ENCODE data around the gene PDE2A. TPM values are rescaled to one million over a fixed set of nuclear protein-coding genes. Genes with fewer than 3 reads are reported as not detected.

The PDE2A gene
- total and polyA plus RNA-seq, 2 of the 4 experiments (the other 2 are of a cell fraction): 0.02 TPM; not detected in 1

GRCh38 chr11:72646472-72646871 is 27.8 kb downstream of the PDE2A start:
- intact Hi-C loops (cut with micrococcal nuclease): no loop called here
- Histone ChIP-seq H3K27me3 (ENCODE audit: control insufficient read depth, insufficient read depth, low read length) (peaks cover 47% of the 10 kb centered on the region), H2AK9ac (replicated peaks; ENCODE audit: low read depth, low read length, poor library complexity) (no peak overlapping the region), H2BK15ac (ENCODE audit: low read depth, low read length) (no peak overlapping the region), H3K4me1 (ENCODE audit: control insufficient read depth, insufficient read depth, low read length) (peaks cover 2% of the 10 kb centered on the region; the same call in 1 of the 2 replicates), H2AK5ac (ENCODE audit: low read depth, low read length) (no peak overlapping the region), H3K14ac (replicated peaks; ENCODE audit: low read depth, low read length) (no peak overlapping the region), H3K18ac (ENCODE audit: low read depth, low read length) (no peak overlapping the region), H3K27ac (ENCODE audit: insufficient read depth, low read length) (no peak overlapping the region), H3K4me2 (ENCODE audit: low read depth, low read length) (no peak overlapping the region), H2BK120ac (ENCODE audit: low read depth, low read length) (no peak overlapping the region), H3K79me1 (ENCODE audit: low read depth in 1 of 2, low read length in 2 of 2) (no peaks in the 10 kb centered on the region), H2BK20ac (ENCODE audit: low read depth, low read length) (no peak overlapping the region), H4K91ac (ENCODE audit: insufficient read depth, low read depth, low read length) (no peak overlapping the region), H3K9me1 (ENCODE audit: insufficient read depth, low read length) (no peaks in the 10 kb centered on the region), H3K4ac (ENCODE audit: low read depth, low read length) (no peak overlapping the region), H2BK5ac (ENCODE audit: low read depth, low read length, poor library complexity, severe bottlenecking) (no peak overlapping the region), H4K5ac (ENCODE audit: low read depth, low read length) (no peak overlapping the region), H3K56ac (ENCODE audit: extremely low read depth, insufficient read depth, low read length) (no peak overlapping the region), H3K4me3 (ENCODE audit: insufficient read depth, low read depth, low read length) (no peak overlapping the region), H3K23ac (ENCODE audit: low read depth, low read length) (no peak overlapping the region), H4K20me1 (ENCODE audit: insufficient read depth, low read length) (no peaks in the 10 kb centered on the region), H3K9ac (ENCODE audit: low read depth, low read length) (no peak overlapping the region), H4K8ac (ENCODE audit: low read depth in 2 of 2, low read length in 2 of 2) (no peak overlapping the region), H3K9me3 (ENCODE audit: control insufficient read depth, insufficient read depth, low read length) (no peaks in the 10 kb centered on the region), H2AFZ (replicated peaks; ENCODE audit: low read length, poor library complexity) (no peak overlapping the region), H3K36me3 (ENCODE audit: control insufficient read depth, insufficient read depth, low read length) (no peaks in the 10 kb centered on the region)
- BruUV-seq (replicated peaks): no TSS peak
- ChIA-PET CTCF (interaction anchor here (0.8 to 1.6 kb wide), 2 partner anchors 9 to 175 kb away, joined by 3 to 5 read pairs; no protein-coding TSS in a partner anchor), POLR2A (ENCODE audit: unreplicated experiment) (no interaction called here)
- in situ Hi-C loops (cut with MboI; ENCODE audit: low sequenced_read_pairs): loop anchor here (10.0 kb wide), 2 partner anchors 62 to 172 kb away; no protein-coding TSS in a partner anchor
- dilution Hi-C loops (cut with HindIII; ENCODE audit: low sequenced_read_pairs, unreplicated experiment): no loop called here
- DNase-seq (no peak), ATAC-seq (ENCODE audit: low read depth) (no peak)
- WGBS, 2 experiments (ENCODE audit: extremely low coverage in 2 of 2, insufficient read length in 1 of 2): 57% methylated on average over 2 of the region's 2 CpGs; no CpG with 5 or more reads in 1 of the 2 experiments
- no peak for TF ChIP-seq RAD21 (IDR thresholded peaks at IDR 0.05; ENCODE audit: low read length)
- no peak for TF ChIP-seq BHLHE40 (IDR thresholded peaks at IDR 0.05; ENCODE audit: low read depth, low read length)
- TF ChIP-seq, protein P1, sequence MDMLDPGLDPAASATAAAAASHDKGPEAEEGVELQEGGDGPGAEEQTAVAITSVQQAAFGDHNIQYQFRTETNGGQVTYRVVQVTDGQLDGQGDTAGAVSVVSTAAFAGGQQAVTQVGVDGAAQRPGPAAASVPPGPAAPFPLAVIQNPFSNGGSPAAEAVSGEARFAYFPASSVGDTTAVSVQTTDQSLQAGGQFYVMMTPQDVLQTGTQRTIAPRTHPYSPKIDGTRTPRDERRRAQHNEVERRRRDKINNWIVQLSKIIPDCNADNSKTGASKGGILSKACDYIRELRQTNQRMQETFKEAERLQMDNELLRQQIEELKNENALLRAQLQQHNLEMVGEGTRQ (IDR thresholded peaks at IDR 0.05; ENCODE audit: low read depth, low read length): 0 out of 2 replicates have a peak, but pooled peaks have one; percentile 27

All from IMR-90 (cell line).